NT2/D1 (cell line): ENCODE measurements around the gene USP3.

Source experiments
- DNase-seq: peaks from one replicate; pipeline ENCODE4 v3.0.0-alpha.2; 2011; ENCODE audit warnings: low read depth, low spot score
- H3K27me3 ChIP-seq: 2 replicates; pipeline ENCODE4 v1.6.0; 2011; ENCODE audit warnings: mild to moderate bottlenecking; ENCODE audit not compliant: insufficient read length, insufficient read depth
- H3K36me3 ChIP-seq: 2 replicates; pipeline ENCODE4 v1.6.1; 2011; ENCODE audit warnings: mild to moderate bottlenecking, low read length, mixed read lengths; ENCODE audit not compliant: insufficient read depth, insufficient read length
- H3K4me1 ChIP-seq: 2 replicates; pipeline ENCODE4 v1.5.1; 2011; ENCODE audit not compliant: insufficient read depth, insufficient read length
- H3K4me3 ChIP-seq: 2 replicates; pipeline ENCODE4 v1.5.1; 2011; ENCODE audit warnings: low read depth; ENCODE audit not compliant: insufficient read length
- H3K9ac ChIP-seq: 2 replicates; pipeline ENCODE4 v1.6.0; 2011; ENCODE audit warnings: low read depth; ENCODE audit not compliant: insufficient read length
- H3K9me3 ChIP-seq: 2 replicates; pipeline ENCODE4 v1.5.1; 2011; ENCODE audit warnings: mild to moderate bottlenecking, low read length; ENCODE audit not compliant: insufficient read depth
- SUZ12 ChIP-seq: IDR thresholded peaks from 2 replicates; pipeline ENCODE4 v1.6.1; 2011; ENCODE audit not compliant: insufficient read length, insufficient read depth; ENCODE audit errors: extremely low read depth
- YY1 ChIP-seq: IDR thresholded peaks from 2 replicates; pipeline ENCODE4 v1.6.1; 2011; ENCODE audit not compliant: insufficient read length, insufficient read depth
- ZNF274 ChIP-seq: IDR thresholded peaks from 2 replicates; pipeline ENCODE4 v1.6.1; 2011; ENCODE audit warnings: mild to moderate bottlenecking, low read depth, low read length

USP3 gene

DNA sequence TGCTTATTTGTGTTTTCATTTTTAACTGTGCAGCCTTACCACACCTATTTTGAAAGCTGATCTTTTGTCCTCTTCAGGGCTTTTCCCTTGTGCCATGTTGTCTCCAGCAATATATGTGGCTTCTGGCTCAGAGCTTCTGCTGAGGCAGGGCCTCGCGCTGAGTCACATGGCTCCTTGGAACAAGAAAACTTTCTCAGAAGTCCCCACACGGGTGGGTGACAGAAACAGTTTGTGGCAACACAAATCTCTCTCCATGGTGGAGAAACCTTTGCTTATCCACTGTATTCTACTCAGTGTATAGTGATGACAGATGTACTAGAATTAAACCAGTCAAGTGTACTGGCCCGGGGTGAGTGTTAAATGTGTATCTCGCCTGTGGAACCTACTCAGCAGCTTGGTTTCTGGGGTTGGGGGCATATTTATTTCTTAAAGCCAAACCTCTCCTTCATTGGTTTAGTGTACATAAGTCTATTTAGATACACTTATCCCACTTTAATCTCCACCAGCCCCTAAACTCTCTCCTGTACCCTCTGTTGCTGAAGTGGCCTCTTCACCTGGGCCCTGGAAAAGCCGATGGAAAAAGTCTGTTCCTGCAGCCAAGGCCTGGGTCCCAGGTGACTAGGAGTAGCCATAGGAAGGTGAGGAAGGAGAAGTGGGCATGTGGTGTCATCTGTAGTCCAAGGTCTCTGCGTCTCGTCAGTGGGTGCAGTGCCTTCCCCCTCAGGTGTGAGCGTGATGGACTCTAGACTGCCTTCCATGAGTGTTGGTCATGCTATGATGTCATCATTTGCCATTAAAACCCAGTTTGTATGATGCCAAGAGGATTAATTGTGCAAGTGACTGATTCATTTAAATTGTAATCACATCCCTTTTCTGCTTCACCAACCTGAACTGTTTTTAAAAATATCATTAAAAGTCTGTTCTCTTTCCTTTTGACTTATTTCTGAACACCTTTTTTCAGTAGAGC lies 89.6 kb downstream of the USP3 start:
- no peak for DNase-seq
- Histone ChIP-seq H3K9ac (no peak overlapping the region), H3K4me3 (no peak overlapping the region), H3K27me3 (no peaks in the 10 kb centered on the region), H3K4me1 (peaks cover 2% of the 10 kb centered on the region), H3K9me3 (no peaks in the 10 kb centered on the region), H3K36me3 (peaks cover 37% of the 10 kb centered on the region)
- TF ChIP-seq YY1 (no peak), SUZ12 (no peak), ZNF274 (no peak)

DNA sequence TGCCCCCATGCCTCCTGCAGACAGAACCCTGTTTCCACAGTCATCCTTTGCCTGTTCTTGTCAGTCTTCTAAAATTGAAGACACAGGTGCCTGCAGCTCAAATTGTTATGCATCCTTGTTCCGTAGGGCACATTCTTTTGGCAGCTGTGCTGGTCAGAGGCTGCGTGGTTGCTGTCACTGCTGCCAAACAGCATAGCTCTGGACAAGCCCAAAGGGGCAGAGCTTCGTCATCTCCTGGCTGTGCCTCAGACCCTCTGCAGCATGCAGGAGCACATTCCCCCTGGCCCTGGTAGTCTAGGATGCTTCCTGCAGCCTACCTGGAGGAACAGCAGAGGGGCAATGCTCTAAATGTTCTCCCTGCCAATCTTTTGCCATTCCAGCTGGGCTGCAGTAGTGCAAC lies 90.7 kb downstream of the USP3 start:
- Histone ChIP-seq H3K4me3 (no peak overlapping the region), H3K9ac (no peak overlapping the region), H3K4me1 (peaks cover 7% of the 10 kb centered on the region), H3K36me3 (peaks cover 28% of the 10 kb centered on the region), H3K9me3 (no peaks in the 10 kb centered on the region), H3K27me3 (no peaks in the 10 kb centered on the region)
- no peak for DNase-seq
- no peak for TF ChIP-seq SUZ12
- TF ChIP-seq YY1, result no peak
- TF ChIP-seq ZNF274, result no peak

DNA sequence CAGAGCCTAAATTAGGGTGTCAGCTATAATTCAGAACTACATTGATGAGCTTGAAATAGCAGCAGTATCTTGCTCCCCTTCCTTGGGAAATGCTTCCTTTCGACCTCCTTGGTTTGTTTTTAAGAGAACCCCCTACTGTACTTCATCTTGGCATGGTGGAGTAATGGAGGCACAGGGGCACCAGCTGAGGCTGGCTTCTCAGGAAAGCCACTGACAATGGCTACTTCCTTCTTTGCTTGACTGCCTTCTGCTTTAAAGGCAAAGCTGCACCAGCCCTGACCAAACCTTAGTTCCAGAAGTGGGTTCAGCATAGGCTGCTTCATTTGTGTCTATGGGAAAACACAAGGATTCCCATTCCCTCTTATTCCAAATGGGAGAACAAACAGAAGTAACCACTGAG lies 91.3 kb downstream of the USP3 start:
- DNase-seq, result no peak
- no peaks in the 10 kb centered on the region for H3K9me3 ChIP-seq
- TF ChIP-seq ZNF274 (no peak), YY1 (no peak), SUZ12 (no peak)
- H3K4me1 ChIP-seq, result peaks cover 7% of the 10 kb centered on the region
- no peak overlapping the region for H3K9ac ChIP-seq
- H3K36me3 ChIP-seq, result peaks cover 21% of the 10 kb centered on the region
- no peak overlapping the region for H3K4me3 ChIP-seq
- H3K27me3 ChIP-seq, result no peaks in the 10 kb centered on the region

DNA sequence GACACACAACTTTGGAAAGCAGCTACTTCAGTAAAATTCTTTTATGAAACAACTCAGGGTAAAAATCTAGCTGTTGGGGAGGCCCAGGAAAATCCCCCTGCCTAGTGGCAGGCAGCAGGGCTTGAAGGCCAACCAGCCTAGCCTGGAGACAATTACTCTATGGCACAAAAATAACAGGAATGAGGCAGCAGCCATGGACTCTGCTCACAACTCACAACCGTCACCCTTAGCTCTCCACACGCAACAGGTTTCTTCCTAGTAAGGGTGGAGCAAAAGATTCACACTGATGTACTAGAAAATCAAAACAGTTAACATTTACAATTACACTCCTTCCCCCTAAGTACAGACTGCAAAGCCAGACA lies 92.3 kb downstream of the USP3 start:
- Histone ChIP-seq H3K4me1 (peaks cover 7% of the 10 kb centered on the region), H3K9me3 (no peaks in the 10 kb centered on the region), H3K4me3 (no peak overlapping the region), H3K9ac (no peak overlapping the region), H3K27me3 (peaks cover 8% of the 10 kb centered on the region), H3K36me3 (peaks cover 12% of the 10 kb centered on the region)
- TF ChIP-seq YY1 (no peak), SUZ12 (no peak), ZNF274 (no peak)
- no peak for DNase-seq

DNA sequence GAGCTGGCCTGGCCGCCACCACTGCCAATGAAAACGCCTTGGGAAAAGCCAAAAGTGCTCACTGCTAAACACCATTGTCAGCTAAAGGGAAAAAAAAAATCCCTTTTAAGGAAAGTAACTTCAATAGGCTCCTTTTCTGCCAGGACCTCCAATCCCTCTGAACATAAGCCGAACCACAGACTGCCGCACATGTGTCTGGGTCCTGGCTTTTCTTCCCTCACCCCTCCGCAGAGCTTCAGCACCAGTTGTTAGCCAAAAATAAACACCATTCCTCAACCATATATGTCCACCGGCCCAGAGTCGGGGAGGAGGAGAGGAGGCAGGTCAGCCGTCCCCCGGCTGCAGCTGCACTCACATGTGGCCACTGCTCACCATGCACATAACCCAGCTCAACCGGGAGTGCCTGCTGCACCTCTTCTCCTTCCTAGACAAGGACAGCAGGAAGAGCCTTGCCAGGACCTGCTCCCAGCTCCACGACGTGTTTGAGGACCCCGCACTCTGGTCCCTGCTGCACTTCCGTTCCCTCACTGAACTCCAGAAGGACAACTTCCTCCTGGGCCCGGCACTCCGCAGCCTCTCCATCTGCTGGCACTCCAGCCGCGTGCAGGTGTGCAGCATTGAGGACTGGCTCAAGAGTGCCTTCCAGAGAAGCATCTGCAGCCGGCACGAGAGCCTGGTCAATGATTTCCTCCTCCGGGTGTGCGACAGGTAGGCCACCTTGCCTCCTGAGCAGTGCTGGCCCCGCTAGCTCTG lies 92.8 kb downstream of the USP3 start, which contains the start of gene FBXL22:
FBXL22 (plus strand) TSS at position 350 of the 753 bp plus-strand sequence; CDS start at position 356, 6 bp downstream.
- Histone ChIP-seq H3K4me3 (no peak within 1 kb of the TSS), H3K4me1 (peaks cover 10% of the 10 kb centered on the region), H3K9me3 (no peaks in the 10 kb centered on the region), H3K36me3 (peaks cover 8% of the 10 kb centered on the region), H3K9ac (no peak within 1 kb of the TSS), H3K27me3 (peaks cover 13% of the 10 kb centered on the region)
- no peak for TF ChIP-seq SUZ12
- TF ChIP-seq YY1, result no peak
- TF ChIP-seq ZNF274, result no peak
- DNase-seq, result no peak

DNA sequence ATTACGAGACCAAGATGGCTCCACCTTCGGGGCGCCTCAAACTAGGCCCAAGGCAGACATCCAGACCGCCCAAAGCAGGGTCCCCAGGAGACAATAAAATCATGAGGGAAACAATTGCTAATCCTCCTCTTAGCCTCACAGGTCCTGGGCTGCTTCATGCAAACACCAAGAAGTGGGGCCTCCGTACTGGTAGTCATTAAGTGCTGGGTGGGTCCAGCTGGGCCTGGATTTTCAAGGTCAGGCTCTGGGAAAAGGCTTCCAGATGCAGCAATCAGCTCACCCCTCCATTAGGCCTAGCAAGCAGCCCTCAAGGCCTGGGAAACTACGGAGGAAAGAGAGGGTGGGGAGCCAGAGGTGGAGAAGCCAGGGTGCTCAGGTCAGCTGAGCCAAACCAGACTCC lies 93.4 kb downstream of the USP3 start:
- Histone ChIP-seq H3K27me3 (peaks cover 19% of the 10 kb centered on the region), H3K9ac (no peak overlapping the region), H3K4me3 (no peak overlapping the region), H3K4me1 (peaks cover 10% of the 10 kb centered on the region), H3K36me3 (peaks cover 8% of the 10 kb centered on the region), H3K9me3 (no peaks in the 10 kb centered on the region)
- TF ChIP-seq ZNF274 (no peak), SUZ12 (no peak), YY1 (no peak)
- no peak for DNase-seq
